Stimulated activated CD8-positive, alpha-beta memory T cell treated with anti-CD3 and anti-CD28 coated beads, Interleukin-2, amount 100 ng/mL, for 48 hours (primary cell): Measurements from ENCODE around the gene TKTL1.
"Not testable (repeated sequence)": the region's sequence is repeated elsewhere in the genome, so short reads cannot be mapped to it uniquely, and the experiment has no call there.

Source experiments
- DNase-seq, 2 donors: peaks; one replicate each; pipeline ENCODE4 v3.0.0-alpha.2; 2020; ENCODE audit warnings: low read depth in 2 of 2

The TKTL1 gene

GRCh38 chrX:154309041-154309775 is 13.6 kb downstream of the TKTL1 start:
- no peak for DNase-seq

GRCh38 chrX:154310616-154311536 is 15.3 kb downstream of the TKTL1 start:
- no peak for DNase-seq

GRCh38 chrX:154312116-154312515 is 16.5 kb downstream of the TKTL1 start:
- no peak for DNase-seq

GRCh38 chrX:154313147-154313546 is 17.6 kb downstream of the TKTL1 start:
- no peak for DNase-seq

GRCh38 chrX:154315416-154315815 is 19.8 kb downstream of the TKTL1 start:
- DNase-seq: no peak

- DNase-seq: no peak
These were observed 21.9 kb downstream of the TKTL1 start for GRCh38 chrX:154317391-154317995.

- DNase-seq: no peak
These were observed 24.8 kb downstream of the TKTL1 start for GRCh38 chrX:154320406-154320805.

GRCh38 chrX:154321152-154321551 is 25.6 kb downstream of the TKTL1 start:
- DNase-seq: no peak

GRCh38 chrX:154321594-154321993 is 26.0 kb downstream of the TKTL1 start:
- DNase-seq: no peak

- DNase-seq: no peak
These were observed 27.3 kb downstream of the TKTL1 start for GRCh38 chrX:154322890-154323289.

GRCh38 chrX:154323537-154323936 is 27.9 kb downstream of the TKTL1 start:
- DNase-seq: no peak

GRCh38 chrX:154325541-154325940 is 29.9 kb downstream of the TKTL1 start:
- no peak for DNase-seq

GRCh38 chrX:154327038-154327820 is 31.6 kb downstream of the TKTL1 start:
- DNase-seq: no peak

- DNase-seq: no peak
These were observed 33.1 kb downstream of the TKTL1 start for GRCh38 chrX:154328646-154329045.

GRCh38 chrX:154329294-154329693 is 33.7 kb downstream of the TKTL1 start:
- no peak for DNase-seq

GRCh38 chrX:154332561-154332960 is 37.0 kb downstream of the TKTL1 start:
- DNase-seq: no peak

- no peak for DNase-seq
These were observed 37.5 kb downstream of the TKTL1 start for GRCh38 chrX:154333116-154333515.

GRCh38 chrX:154333837-154334271 is 38.3 kb downstream of the TKTL1 start:
- DNase-seq: no peak

GRCh38 chrX:154334496-154334895 is 38.9 kb downstream of the TKTL1 start:
- no peak for DNase-seq

- not testable (repeated sequence) for DNase-seq
These were observed 46.1 kb downstream of the TKTL1 start for GRCh38 chrX:154341399-154342298.

GRCh38 chrX:154343063-154343462 is 47.5 kb downstream of the TKTL1 start:
- not testable (repeated sequence) for DNase-seq
